ENCODE results near the gene NACC2.

The NACC2 gene

DNA sequence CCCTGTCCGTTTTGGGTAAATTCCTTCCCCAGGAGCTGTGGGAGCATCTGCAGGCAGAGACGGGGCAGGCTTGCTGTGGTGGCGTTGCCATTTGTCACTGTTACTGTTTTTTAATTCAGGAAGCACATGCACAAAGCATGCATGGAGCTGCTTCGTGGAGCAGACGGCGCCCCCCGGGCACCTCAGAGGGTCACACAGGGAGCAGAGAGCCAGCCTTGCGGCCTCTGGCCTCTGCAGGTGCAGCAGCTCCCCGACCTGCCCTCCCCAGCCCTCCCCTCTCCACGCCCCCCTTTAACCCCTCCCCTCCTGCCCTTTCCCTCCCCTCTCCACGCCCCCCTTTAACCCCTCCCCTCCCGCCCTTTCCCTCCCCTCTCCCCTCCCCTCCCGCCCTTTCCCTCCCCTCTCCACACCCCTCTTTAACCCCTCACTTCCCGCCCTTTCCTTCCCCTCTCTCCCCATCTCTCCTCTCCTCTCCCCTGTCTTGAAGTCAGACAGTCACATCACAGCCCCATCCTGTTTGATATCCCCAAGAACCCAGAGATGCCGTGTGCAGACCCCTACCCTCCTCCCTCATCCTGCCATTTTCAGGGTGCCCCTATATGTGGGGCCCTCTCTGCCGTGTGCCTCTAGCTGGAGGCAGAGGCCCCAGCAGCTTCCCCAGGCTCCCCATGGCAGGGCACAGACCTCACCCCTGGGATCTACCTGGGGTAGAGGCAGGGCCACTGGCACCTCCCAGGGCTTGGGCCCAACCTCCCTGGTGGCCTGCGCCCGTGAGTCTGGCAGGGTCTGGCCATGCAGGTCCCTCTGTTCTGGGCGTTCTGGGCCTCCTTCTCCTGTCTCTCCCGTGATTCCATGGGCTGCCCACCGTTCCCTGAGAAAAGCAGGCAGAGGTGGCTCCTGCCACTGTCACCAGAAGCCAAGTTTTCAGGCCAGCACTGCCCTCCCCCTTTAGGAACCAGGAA is 104.3 kb downstream of the NACC2 start:
- DNase-seq, result peak; percentile 79

DNA sequence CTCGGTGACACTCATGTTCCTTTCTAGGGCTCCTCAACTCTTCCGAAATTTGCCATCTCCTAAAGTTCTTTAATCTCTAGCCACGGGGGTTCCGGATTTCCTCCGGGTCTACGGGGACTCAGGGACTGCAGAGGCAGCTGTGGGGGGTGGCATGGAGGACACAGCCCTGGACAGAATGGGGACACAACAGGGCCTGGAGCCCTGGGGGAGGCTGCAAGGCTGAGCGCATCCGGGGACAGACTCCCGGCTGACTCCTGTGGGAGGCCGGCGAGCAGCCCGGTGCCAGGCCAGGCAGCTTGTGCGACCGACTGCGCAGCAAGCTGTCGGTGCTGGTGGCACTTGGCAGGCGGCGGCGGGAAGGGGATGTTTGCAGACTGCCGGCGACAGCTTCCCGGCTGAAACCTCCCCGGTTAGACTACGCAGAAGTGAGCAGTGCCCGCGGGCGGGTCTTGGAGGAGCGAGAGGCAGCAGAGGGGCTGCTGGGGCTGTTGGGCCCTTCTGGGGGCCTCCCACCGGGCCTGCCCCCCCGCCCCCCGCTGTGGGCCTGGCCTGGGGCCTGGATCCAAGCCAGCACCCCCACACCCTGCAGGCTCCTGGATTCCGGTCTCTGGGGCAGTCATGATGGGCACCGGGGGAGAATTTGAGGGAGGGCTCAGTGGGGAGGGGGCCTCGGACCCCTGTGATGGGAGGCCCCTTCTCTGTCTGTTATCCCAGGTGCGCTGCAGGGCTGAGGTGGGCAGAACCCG is 105.2 kb downstream of the NACC2 start:
- no peak for DNase-seq

DNA sequence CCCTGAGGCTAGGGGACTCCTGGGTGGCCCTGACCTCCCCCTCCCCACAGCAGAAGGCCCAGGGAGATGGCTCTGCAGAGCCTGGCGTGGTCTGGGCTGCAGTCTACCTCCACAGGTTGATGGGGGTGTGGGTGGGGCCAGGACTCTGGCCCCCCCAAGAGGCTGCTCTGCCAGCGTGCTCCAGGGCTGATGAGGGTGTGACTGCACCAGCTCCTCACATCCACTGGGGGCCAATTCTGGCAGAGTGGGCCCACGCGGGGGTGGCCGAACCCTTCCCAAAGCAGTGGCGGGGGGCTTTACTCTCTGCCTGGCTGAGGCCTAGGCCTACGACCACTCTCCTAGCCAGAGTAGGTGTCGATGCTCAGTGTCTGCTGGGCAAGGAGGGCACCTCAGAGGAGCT is 105.9 kb downstream of the NACC2 start:
- DNase-seq, result no peak

DNA sequence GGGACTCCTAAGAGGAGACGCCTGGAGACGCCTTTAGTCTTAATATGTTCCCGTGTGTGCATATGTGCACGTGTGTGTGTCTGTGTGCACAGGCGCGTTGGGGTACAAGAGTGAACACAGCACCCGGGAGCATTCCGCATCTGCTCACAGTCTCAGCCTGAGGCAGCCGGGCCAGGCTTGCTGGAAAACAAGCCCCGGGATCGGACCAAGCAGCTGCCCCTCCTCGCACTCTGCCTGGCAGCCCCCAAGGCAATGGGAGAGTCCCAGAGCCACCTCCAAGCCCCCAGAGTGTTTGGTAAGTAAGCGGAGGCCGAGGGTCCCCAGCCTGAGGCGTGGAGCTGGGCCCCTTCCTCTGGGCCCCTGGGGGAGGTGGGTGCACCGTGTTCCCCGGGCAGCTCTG is 106.6 kb downstream of the NACC2 start:
- DNase-seq, result no peak

DNA sequence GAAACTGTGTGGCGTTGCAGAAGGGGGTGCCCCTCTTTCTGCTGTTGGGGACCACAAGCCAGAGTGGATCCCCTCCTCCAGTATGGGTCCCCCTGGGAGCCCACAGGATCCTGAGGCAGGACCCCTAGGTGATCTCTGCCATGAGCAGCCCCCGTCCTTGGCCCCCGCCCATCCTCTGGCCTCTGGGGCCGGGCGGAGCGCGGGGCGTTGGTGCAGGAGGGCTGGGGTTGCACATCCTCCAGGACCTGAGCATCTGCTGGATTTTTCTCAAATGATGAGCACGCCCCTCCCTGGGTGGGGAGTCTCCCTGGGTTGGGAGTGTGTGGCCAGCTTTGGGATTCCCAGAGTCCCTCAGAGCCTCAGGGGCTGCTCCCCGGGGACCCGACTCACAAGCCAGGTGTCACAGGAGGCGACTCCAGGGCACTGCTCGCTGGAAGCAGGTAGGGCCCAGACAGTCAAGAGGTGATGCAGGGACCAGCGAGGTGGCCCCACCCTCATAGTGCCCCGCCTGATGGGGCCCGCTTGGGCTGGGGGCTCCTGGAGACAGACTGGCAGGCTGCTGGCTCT is 107.2 kb downstream of the NACC2 start:
- no peak for DNase-seq

DNA sequence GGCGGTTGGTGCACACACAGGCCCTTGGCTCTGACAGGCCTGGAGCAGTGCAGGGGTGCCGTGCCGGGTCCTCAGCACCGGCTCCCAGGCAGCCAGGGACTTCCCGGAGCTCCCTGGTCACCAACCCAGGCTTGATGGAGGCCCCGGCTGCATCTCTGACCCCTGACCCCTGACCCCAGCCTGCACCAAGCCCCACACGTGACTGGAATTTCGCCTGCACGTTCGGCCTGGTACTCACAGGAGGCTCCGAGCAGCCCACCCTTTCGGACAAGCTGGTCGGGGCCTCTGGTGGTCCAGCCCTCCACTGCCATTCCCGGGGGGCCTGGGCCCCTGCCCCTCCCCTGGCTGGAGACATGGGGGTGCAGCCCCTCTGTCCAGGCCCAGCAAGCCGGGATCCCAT is 108.5 kb downstream of the NACC2 start:
- no peak for DNase-seq

DNA sequence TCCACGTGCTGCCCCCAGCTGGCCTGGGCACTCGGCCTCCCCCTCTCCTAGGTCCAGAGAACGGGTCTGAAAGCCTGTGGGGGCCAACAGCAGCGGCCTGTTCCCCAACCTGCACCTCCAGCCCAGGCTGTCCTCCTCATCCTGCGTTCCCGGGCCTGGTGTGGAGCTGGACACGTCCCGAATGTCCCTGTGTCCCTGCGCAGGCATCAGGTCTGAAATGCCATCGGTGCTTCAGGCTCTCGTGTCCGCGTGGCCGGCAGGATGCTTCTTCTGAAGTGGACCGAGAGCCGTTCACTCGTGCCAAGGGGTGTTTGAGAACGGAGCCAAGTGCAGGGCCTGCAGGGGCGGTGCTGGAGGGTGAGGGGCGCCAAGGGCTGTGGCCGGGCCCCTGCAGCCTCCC is 109.2 kb downstream of the NACC2 start:
- no peak for DNase-seq

DNA sequence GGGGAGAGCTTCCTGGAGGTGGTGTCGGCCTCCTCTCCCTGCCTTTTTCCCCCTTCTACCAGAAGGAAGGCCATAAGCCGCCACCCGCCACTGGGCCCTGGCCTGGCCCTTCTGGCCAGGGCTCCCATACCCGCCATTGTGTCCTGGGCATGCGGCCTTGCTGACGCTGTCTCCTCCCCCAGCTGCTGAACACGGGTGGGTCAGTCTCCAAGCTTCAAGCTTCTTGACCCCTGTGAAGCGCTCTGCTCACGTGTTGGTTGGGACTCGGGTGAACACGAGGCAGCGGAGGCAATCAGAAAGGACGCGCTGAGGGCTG is 109.7 kb downstream of the NACC2 start:
- no peak for DNase-seq

DNA sequence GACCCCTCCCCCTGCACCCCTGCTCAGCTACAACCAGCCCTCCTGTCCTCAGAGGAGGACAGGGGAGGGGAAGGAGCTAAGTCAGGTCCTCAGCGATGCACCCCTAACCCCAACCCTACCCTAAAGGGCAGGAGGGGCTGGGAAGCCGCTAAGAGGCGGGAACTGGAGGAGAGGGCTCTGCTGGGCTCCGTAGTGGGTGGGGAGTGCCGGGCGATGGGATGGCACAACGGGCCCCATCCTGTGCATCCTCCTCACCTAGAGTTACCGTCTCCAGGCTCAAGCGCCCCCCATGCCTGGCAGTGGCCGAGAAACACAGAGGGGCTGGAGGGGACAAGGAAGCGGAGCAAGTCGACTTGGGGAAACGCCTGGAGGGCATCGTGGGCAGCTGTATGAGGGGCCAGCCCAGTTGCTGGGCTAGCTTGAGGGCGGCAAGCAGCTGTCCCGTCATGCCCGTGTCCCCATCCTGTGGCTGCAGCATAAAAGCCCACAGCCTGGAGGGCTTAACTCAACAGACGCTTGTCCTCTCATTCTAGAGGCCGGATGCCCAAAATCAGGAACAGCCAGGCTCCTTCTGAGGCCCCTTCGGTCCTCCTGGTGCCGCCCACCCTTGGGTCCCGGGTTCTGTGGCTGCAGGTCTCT is 110.9 kb downstream of the NACC2 start:
- DNase-seq, result no peak

DNA sequence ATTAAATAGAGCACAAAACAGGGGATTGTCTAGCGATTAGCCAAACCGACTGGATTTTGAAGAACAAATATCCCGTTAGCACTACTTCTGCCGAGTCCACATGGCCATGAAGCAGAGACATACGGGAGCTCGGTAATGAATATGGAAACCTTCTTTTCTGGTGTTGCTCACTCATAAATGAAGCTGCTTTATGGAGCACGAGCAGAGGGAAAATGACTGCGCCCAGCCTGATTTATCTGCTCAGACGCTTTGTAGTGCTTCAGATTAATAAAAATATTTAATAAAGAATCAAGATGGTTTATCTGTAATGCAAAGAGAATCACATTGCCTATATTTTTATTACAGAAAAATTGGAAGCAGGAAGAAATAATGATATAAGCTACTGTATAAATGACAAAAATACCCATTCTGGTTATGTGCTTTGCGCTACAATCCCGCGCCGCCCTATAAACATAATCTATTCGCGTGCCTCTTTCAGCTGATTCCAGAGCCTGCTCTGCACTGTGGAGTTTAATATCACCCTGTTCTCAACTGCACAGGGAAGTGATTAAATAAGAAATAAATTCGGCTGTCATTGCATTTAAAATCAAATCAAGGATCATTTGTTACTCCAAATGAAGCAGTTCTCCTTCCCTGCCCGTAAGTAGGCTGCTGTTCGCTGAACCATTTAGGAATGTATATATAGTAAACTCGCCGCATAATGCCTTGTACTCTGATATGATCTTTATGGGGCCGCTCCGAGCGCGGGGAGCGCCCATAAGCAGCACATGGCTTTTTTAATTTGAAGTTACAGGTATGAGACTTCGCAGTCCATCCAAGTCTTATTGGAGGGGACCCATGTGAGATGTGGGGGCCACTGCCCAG is 111.6 kb downstream of the NACC2 start:
- DNase-seq, result no peak

DNA sequence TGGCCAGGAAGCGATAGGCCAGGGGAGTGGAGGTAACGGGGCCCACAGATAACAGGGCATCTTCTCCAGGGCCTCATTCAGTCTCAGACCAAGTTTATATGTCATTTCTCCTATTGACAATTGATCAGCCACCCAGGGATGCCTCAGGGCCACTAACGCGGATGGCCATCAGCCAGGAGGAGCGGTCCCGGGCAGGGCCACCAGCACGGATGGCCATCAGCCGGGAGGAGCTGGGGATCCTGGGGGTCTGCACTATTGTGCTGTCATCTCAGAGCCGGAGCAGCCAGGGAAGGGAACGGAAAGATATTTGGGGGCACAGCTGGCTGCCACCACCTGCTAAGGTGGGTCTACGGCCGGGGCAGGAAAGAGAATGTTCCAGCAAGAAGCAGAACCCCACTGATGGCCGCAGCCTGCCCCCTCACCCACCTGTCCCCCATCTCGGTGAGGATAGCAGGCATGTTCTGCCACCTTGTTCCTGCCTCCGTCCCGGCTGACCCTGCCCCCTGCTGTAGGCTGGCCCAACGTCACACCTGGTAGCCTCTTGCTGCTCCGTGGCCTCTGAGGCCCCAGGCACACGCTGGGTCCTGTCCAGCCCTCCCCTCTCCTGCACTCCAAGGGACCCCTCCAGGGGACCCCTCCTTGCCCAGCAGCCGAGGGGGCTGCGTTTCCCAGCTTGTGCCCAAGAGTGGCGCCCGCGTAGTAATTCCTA is 112.4 kb downstream of the NACC2 start:
- no peak for DNase-seq

DNA sequence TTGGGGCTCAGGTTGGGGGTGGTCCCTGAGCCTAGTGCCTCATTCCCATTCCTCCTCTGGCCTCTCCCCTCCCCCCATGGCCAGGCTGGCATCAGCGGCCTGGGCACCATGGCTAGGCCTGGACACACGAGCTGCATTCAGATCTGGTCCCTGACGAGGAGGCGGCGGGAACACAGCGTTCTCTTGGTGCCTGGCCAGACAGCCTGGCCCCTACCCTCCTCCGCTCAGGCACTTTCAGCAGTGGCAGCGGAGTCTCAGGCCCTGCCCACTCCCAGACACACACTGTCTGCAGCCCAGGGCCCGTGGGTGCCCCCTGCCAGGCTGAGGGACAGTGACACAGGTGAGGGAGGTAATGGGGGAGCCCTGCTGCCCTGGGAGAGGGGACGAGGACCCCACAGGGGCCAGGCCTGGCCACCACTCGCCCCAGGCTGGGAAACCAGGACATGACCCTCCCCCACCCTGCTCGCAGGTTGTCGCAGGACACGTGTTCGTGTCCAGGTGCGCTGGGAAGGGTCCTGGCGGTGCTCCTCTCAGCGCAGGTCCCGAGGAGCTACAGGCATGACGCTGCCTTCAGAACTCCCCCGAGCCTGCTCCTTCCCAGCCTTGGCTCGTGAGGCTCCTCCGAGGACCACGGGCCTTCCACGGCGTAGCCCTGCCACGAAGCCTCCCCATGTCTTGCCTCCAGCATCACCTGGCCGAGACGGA is 114.0 kb downstream of the NACC2 start:
- DNase-seq, result no peak

DNA sequence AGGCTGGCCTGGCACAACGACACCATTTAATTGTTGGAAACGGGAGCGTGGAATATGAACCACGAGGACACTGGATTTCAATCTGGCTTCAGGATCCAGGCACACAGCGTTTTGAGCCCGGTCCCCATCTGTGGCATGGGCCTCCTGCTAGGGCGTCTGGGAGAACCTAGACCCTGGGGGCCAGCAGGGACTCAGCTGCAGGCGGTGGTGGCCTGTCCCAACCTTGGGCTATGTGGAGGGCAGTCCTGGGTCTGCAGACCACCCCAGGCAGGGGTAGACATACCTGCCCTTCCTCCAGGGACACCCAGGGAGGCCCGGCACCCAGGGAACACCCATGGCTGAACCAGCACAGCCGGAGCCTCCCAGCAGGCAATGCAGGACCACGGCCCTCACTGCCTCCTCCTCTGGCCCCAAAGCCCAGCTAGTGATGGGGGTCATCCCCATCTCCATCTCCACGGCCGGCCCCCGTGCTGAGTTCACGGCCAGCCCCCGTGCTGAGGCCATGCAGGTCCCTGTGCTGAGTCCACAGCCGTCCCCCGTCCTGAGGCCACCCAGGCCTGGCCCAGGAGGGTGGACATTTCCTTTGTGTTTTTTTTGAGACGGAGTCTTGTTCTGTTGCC is 115.4 kb downstream of the NACC2 start:
- no peak for DNase-seq

DNA sequence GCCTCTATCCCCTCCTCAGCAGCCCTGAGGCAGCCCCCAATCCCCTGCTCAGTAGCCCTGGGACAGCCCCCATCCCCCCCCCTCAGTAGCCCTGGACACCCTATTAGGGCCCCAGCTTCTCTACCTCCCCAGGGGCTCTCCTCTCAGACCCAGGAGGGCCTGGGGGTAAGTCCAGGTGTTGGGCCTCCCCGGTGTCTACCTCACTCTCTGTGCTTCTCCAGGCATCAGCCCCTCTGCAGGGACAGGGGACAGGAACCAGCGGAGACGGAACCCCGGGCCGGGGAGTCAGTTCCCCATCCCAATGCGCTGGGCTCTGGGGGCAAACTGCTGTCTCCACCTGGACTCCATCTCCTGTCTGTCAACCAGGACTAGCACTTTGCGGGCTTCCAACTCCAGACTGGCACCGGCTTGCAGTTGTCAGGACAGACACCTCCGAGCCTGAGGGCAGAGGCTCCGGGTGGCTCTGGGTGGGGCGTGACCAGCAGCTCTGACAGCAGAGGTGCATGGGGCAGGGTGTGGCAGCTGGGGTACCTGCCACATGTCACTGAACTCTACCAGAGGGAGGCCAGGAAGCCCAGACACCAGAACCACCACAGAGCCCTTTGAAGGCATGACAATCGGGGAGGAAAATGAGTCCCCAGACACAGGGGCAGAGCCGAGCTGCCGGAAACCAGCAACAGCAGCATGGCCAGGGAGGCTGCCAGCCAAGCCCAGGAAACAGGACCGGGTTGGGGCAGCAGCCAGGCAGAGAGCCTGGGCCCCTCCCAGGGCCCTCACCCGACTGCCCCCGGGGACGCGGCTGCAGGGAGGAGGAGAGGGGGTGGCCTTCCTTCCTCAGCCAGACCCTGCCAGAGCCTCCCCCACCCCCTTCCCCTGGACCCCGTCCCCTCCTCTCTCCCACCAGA is 116.2 kb downstream of the NACC2 start:
- DNase-seq, result no peak

DNA sequence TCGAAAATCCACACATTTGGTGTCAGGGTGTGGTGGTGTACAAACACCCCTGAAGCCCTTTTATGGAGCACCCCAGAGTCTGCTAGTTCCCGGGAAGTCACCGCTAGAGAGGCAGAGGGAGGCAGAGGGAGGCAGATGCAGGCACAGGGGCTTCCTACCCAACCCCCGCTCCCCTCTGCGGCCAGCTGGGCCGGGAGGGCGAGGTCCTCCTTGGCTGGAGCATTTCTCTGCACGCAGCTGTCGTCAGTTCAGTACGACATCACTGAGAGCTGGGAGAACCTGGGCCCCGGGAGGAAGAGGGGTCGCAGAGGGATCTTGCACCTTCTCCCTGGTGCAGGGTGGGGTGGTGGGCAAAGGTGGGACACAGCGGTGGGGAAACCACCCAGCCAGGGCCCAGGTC is 118.1 kb downstream of the NACC2 start:
- DNase-seq, result peak; percentile 70

DNA sequence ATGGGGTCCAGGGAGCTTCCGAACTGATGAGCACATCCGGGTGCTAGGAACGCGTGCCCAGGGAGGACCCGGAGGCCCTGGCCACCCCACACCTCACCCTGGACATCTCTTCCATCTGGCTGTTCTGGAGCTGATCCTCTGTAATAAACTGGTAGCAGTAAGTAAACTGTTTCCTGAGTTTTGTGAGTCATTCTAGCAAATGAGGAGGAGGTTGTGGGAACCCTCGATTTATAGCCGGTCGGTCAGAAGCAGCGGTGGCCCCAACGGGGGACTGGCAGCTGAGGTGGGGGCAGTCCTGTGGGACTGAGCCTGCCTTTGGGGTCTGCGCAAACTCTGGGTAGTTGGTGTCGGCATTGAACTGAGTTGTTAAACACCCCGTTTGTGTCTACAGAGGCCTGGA is 118.6 kb downstream of the NACC2 start:
- DNase-seq, result no peak

DNA sequence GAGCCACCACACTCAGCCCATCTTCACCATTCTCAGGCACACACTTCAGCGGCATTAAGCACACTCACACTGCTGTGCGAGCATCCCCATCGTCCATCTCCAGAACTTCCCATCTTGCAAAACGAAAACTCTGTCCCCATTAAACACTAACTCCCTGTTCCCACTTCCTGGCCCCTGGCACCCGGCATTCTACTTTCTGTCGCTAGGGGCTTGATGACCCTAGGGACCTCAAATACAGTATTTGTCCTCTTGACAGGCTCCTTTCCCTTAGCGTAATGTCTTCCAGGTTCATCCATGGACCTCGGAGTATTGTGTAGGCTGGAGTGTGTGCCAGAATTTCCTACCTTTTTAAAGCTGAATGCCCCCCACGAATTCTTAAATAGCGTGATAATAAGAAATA is 119.3 kb downstream of the NACC2 start:
- no peak for DNase-seq

DNA sequence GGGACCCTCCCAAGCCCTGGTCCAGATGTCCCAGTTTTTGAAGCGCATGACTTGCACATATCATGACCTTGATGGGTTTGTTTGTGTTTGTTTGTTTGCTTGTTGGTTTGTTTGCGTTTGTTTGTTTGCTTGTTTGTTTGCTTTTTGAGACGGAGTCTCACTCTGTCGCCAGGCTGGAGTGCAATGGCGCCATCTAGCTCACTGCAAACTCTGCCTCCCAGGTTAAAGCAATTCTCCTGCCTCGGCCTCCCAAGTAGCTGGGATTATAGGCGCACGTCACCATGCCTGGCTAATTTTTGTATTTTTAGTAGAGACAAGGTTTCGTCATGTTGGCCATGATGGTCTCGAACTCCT is 120.9 kb downstream of the NACC2 start:
- no peak for DNase-seq
